ENCODE measurements around the gene EWSR1.

GRCh38 chr22:29325785-29326315 is 57.8 kb downstream of the EWSR1 start:
- TF ChIP-seq POLR2A (IDR thresholded peaks at IDR 0.05; ENCODE audit: low read length): no peak
- no peak for TF ChIP-seq GATA1 (IDR thresholded peaks at IDR 0.05; ENCODE audit: low read depth, low read length)

Data from erythroblast (primary cell).